Measurements from ENCODE around the gene IGFBP1.
"Not testable (repeated sequence)": the region's sequence is repeated elsewhere in the genome, so short reads cannot be mapped to it uniquely, and the experiment has no call there.

Gene IGFBP1

GRCh38 chr7:45939574-45939973 lies 51.3 kb downstream of the IGFBP1 start:
- no peak overlapping the region for H3K27ac ChIP-seq (ENCODE audit: low read depth, low read length)
- H3K36me3 ChIP-seq (ENCODE audit: control insufficient read depth, insufficient read depth, low read length): no peaks in the 10 kb centered on the region
- no peaks in the 10 kb centered on the region for H3K27me3 ChIP-seq (ENCODE audit: control insufficient read depth, insufficient read depth, low read length)
- H3K4me1 ChIP-seq (ENCODE audit: control insufficient read depth, insufficient read depth, low read length): no peaks in the 10 kb centered on the region
- no peaks in the 10 kb centered on the region for H3K9me3 ChIP-seq (ENCODE audit: control insufficient read depth, insufficient read depth, low read depth, low read length)
- no peak overlapping the region for H3K4me3 ChIP-seq (ENCODE audit: low read depth, low read length)
- H3K9ac ChIP-seq (ENCODE audit: low read length): no peak overlapping the region

- not testable (repeated sequence) for H3K4me3 ChIP-seq (ENCODE audit: low read depth, low read length); H3K9me3 ChIP-seq (ENCODE audit: control insufficient read depth, insufficient read depth, low read depth, low read length); H3K36me3 ChIP-seq (ENCODE audit: control insufficient read depth, insufficient read depth, low read length); H3K4me1 ChIP-seq (ENCODE audit: control insufficient read depth, insufficient read depth, low read length); H3K9ac ChIP-seq (ENCODE audit: low read length); H3K27ac ChIP-seq (ENCODE audit: low read depth, low read length); H3K27me3 ChIP-seq (ENCODE audit: control insufficient read depth, insufficient read depth, low read length)
Observed at GRCh38 chr7:45940237-45940781, 52.0 kb downstream of the IGFBP1 start.

DNA sequence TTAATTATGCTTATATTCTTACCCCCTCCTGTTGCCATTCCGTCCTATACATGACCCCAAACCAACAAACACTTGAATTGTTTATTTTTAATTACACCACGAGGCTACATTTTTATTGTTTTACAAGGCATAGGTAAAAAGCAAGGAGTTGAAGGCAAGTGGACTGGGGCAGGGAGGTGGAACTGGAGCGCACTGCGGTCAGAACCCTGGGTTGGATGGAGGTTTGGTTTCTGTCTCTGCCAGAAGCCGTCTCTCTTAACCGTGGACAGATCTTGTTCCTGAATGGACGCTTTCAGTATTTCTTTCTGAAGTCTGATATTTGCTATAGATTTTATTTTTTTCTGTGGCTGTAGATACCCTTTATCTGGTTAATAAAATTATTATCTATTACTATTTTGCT lies 52.7 kb downstream of the IGFBP1 start:
- no peaks in the 10 kb centered on the region for H3K4me1 ChIP-seq (ENCODE audit: control insufficient read depth, insufficient read depth, low read length)
- no peaks in the 10 kb centered on the region for H3K9me3 ChIP-seq (ENCODE audit: control insufficient read depth, insufficient read depth, low read depth, low read length)
- no peak overlapping the region for H3K4me3 ChIP-seq (ENCODE audit: low read depth, low read length)
- H3K9ac ChIP-seq (ENCODE audit: low read length): no peak overlapping the region
- no peak overlapping the region for H3K27ac ChIP-seq (ENCODE audit: low read depth, low read length)
- no peaks in the 10 kb centered on the region for H3K36me3 ChIP-seq (ENCODE audit: control insufficient read depth, insufficient read depth, low read length)
- H3K27me3 ChIP-seq (ENCODE audit: control insufficient read depth, insufficient read depth, low read length): no peaks in the 10 kb centered on the region

Data from HUES6 (cell line).